Right lobe of liver (tissue), 4 donors: ENCODE data around the gene CCDC32.

ENCODE experiments used
- POLR2A ChIP-seq: fragments of 450-650 bp; IDR thresholded peaks from one replicate; pipeline ENCODE4 v1.6.1; 2017; ENCODE audit warnings: antibody characterized with exemption, mild to moderate bottlenecking
- TF ChIP-seq, protein P1 (sequence below), 4 donors: fragments of 200-600 bp in 3 of 4; fragments of 450-650 bp in 1 of 4; IDR thresholded peaks; one replicate each; pipeline versions ENCODE4 v1.5.1 to v1.8.0; 2016 to 2022; ENCODE audit warnings: antibody characterized with exemption in 4 of 4, mild to moderate bottlenecking in 2 of 4
- donor health status: DM: no; HTN: no; CAD: no.
- donor health status: DM: no; HTN: no; CAD: no.
- donor health status: DM: no; HTN: yes; CAD: no.

DNA sequence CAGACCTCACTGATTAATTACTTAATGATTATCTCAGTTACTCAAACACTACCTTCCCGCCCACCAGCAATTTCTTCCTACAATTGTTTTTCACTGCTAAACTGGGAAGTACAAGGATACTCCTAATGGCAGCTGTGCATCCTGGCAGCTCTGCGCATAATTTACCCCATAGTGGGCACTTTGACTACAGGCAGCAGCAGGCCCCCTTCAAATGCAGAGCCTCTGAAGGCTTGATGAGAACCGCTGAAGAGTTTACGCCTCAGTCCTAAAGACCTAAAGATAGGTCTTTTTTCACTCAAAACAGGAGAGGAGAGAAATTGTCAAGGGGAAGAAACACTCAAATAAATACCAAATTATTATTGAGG, 10.7 kb downstream of the CCDC32 start:
- TF ChIP-seq, protein P1, sequence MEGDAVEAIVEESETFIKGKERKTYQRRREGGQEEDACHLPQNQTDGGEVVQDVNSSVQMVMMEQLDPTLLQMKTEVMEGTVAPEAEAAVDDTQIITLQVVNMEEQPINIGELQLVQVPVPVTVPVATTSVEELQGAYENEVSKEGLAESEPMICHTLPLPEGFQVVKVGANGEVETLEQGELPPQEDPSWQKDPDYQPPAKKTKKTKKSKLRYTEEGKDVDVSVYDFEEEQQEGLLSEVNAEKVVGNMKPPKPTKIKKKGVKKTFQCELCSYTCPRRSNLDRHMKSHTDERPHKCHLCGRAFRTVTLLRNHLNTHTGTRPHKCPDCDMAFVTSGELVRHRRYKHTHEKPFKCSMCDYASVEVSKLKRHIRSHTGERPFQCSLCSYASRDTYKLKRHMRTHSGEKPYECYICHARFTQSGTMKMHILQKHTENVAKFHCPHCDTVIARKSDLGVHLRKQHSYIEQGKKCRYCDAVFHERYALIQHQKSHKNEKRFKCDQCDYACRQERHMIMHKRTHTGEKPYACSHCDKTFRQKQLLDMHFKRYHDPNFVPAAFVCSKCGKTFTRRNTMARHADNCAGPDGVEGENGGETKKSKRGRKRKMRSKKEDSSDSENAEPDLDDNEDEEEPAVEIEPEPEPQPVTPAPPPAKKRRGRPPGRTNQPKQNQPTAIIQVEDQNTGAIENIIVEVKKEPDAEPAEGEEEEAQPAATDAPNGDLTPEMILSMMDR (IDR thresholded peaks at IDR 0.05), result no peak
- no peak for TF ChIP-seq POLR2A
